HG03135 (cell line): ENCODE measurements around the gene VPS54.

Experiments used
- ATAC-seq: cut with Tn5 transposase; IDR thresholded peaks from one replicate; pipeline ENCODE4 v1.9.1; 2021; ENCODE audit warnings: mild to moderate bottlenecking, moderate library complexity; ENCODE audit not compliant: unreplicated experiment

Gene VPS54

DNA sequence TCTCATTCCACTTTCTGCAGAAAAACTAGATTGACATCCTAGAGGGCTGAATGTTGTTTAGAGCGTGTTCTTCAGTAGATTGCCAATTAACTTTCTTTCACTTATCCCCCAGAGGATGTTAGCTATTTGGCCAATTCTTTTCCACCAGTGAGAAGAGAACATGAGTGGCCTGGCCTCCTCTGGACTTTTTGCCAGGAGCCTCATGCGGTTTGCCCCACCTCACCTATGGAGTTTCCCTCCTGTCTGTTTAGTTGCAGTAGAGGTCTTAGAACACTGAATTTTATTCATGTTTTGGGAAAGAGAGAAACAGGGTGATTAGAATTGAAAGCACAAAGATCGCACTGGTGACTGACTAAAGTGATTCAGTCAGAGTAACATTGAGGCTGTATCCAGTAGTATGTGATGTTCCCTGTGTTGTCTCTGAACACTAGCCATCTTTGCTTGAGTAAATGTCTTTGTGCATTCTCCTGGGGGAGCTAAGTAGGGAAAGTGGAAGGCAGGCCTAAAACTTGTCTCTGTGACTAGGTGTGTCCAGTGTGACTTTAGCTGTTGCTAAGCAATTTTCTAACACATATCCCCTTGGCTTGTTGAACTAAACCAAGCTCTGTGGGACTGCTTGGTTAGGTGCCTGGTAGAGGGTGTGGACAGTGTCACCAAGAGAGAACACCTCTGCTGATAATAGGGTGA lies 143.5 kb downstream of the VPS54 start:
- no peak for ATAC-seq

DNA sequence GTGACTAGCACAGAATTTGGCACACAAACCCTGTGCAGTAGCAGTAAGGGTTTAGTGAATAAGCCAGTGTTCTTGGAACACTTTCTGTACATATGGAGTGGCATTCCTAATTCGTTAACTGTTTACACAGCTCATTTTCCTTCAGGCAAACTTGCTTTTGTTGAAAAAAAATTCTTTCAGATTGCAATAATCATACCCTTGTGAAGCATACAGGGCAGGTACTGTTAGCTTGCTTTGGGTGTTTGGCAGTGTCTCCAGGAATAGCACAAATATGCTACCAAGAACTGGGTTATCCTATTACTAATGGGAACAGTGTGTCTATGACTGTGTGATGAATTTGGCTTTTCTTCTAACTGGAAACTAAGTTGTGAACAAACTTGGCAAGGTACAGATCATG lies 144.1 kb downstream of the VPS54 start:
- no peak for ATAC-seq

DNA sequence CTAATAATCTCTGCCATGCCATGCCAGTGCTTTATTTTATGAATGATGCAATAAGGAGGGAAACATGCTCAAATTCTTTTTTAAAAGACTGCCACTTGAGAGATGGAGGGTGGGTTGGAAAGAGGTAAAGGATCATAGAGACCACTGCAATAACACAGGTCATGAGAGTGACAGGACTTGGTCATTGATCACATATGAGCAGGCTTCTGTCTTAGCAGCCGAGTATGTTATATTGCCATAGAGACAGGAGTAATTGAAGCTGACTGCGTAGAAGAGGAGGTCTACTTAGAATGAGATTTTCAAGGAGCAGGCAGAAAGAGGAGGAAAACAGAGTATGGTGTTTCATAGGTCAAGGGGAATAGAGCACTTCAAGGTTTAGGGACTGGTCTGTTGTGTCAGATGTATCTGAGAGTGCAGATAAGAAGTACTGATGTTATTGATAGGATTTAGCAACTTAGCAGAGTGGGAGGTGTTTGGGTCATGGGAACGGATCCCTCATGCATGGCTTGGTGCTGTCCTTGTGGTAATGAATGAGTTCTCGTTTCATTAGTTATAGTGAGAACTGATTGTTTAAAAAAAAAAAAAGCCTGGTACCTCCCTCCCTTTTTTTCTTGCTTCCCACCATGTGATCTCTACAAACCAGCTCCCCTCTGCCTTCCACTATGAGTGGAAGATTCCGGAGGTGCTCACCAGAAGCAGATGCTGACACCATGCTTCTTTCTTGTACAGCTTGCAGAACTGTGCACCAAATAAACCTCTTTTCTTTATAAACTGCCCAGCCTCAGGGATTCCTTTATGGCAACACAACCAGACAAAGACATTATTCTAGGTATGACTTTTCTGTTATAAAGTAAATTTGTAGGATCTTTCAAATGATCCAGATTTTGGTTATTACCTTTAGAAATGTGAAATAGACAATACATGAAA lies 144.8 kb downstream of the VPS54 start:
- ATAC-seq: no peak

DNA sequence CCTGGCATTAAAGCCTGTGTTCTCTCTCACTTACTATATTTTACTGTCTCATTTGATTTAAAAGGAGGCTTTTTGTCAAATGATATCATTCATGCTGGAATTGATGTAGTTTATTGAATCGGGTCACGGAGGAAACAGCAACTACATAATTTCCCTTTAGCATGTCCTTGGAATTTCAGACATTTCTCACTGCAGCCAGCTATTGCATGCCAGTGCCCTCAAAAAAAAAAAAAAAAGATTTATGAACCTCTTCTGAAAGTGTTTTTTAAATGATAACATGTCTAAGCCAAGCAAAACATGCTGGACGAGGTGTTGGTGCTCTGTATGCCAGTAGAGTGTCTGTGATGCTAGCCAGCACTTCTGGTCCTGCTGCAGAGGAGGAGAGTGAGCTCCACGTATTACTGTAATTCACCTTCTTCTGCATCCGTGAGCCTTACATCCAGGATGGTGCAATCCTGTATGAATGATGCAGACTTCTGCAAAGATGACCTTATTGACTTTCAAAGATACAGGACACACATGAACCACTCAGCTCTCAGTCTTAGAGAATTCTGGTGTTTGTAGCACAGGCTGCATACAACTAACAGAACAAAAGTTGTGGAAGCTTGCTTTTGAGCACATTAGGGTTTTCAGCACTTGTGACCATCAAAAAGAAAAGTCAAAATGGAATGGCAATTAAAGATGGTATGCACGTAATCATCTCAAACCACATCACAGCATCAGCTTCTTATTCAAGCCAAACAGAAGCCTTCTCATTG lies 146.5 kb downstream of the VPS54 start:
- ATAC-seq: no peak

DNA sequence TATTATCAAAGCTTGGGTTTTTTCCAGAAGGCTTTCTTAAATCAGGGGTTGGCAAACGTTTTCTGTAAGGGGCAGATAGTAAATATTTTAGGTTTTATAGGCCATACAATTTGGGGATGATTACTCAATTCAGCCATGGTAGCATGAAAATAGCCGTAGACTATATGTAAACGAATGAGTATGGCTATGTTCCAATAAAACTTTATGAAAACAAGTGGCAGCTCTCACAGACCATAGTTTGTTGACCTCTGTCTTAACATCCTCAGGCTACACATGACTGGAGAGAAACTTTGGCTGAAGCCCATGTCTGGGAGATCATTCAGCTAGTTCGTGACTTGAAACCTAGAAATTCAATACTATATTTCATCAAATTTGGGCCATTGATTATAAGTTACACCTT lies 147.4 kb downstream of the VPS54 start:
- ATAC-seq: no peak

DNA sequence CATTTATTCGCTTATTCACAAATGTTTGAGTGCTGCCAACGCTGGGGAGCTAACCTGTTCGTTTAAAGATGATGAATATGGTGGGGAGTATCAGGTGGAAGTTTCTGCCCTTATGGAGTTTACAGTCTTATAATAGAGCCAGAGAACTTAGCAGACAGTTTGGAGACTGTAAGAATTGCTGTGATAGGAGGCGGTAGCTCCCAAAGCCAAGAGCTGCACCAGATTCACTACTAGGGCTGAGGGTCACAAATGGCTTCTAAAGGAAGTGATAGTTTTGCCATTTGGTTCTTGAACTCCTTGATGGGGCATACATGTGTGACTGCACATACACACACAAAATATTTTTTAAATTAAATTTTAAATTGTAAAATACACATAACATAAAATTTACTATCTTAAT lies 148.5 kb downstream of the VPS54 start:
- no peak for ATAC-seq

DNA sequence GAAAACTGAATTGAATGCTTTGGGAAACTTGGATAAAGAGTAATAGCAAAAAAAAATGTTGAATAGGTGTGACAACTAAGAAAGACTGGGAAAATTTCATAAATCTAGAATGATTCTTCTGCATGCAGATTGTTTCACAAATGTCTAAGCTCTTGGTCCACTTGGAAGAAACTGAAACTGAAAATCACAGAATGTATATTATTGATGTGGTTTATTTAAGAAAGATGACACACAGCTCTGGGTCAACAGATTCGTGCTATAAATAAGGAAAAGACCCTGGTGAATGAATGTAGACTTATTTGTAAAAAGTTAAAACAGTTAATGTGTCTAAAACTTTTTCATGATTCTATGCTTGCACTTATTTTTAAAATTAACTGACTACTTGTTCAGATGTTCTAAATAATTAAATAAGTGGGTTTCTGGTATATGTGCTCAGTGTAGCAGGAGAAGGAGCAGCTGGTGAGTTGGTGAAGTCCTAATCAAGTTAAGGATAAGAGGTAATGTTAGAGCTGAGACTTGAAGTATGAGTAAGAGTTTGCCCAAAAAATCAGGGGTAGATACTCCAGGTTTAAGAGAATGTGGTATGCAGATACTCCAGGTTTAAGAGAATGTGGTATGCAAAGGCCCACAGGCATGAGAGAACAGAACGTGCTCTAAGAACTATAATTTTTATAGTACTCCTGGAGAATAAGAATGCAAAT lies 153.1 kb downstream of the VPS54 start:
- no peak for ATAC-seq

DNA sequence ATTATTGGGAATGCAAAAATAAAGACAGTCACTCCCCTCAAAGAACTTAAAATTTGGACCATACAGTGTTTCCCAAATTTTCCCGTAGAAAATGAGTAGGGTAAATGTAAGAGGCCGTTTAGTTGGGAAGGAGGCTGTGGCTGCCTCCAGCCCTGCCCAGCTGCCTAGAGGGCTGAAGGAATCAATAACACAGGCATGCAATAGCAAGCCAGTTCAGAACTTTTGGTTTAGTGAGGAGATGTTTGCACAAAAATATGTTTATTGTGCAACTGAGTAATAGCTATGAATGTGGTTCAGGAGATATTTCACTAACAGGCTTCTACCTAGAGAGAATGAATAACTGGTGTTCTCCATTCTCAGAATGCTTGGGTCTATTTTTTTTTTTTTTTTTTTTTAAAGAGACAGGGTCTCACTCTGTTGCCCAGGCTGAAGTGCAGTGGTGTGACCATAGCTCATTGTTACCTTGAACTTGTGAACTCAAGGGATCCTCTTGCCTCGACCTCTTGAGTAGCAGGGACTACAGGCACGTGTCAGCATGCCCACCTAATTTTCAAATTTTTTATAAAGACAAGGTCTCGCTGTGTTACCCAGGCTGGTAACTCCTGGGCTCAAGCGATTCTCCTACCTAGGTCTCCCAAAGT lies 153.9 kb downstream of the VPS54 start:
- ATAC-seq: no peak

DNA sequence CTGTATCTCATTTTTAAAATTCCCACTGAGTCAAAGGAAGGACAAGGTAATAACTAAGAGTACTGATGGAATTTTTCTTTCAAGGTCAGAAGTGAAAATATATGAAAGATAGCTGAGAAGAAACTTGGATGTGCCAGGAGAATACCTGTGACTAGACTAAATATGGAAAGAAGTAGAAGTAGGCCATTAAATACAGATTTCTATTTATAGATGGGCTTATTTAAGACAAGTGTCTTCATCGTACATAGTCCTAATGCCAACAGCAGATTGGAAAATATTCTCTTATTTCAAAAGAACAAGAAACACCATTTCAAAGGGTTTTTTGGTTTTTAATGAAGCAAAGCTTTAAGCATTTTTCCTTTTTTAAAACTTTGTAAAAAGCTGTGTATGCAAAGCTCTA lies 155.5 kb downstream of the VPS54 start:
- ATAC-seq: no peak

DNA sequence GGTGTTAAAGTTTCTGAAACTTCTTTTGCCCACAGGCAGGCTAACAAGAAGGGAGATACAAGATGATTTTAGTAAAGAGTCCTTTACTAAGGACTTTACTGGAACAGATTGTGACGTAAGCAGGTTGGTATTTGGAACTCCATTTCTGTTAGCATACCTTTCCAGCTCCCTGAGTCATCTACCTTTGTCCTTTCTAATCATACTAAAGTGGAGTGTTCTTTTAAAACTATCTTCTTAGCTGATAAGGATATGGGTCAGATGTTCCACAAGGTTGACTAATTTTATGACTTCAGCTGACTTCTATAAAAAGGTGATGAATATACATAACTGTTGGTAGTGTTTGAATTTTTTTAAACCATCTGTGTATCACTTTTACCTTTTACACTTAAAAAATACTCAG lies 156.4 kb downstream of the VPS54 start:
- no peak for ATAC-seq

DNA sequence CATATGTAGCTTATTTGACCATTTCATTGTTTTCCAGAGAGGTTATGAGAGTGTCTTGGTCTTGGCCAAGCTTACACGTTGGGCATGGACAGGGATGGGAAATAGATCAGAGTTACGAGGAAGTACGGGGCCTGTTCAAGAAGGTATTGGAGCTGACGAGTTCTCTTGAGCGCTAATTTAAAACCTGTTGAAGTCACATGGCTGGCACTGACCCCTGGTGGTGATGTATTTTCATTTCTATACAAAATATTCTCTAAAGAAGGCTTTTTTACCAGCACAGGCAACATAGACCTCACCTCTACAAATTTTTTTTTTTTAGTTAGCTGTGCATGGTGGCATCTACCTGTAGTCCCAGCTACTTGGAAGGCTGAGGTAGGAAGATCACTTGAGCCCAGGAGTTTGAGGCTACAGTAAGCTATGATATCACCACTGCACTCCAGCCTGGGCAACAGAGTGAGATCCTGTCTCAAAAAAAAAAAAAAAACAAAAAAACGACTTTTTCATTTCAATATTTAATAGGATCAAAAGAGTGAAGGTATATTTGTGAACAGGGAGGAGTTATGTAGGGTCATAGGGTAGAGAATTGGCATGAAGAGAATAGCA lies 157.9 kb downstream of the VPS54 start:
- no peak for ATAC-seq

DNA sequence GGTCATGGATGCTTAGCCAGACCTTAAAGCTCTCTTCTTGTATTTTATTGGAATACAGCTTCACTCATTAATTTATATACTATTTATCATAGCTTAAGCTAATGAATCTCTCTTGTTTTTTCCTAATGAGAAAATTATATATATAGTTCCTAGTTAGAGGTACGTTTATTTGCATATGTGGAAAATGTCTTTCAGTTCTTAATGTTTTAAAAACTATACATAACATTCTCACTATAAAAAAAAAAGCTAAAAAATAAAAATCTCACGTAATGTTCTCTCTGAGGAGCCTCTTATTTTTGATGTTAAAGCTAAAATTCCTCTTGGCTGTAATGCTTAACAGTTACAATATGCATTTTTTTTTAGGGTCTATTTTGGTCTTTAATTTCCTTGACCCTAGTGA lies 160.9 kb downstream of the VPS54 start:
- ATAC-seq: no peak

DNA sequence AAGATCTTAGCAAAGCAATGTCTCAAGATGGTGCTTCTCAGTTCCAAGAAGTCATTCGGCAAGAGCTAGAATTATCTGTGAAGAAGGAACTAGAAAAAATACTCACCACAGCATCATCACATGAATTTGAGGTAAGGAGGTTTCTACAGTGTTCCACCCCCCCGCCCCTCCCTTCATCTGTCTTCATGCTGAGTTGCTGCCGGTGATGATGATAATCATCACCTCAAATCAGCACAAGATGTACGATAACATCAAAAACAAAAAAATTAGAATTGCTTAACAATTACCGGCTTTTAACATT lies 163.0 kb downstream of the VPS54 start:
- ATAC-seq: no peak

DNA sequence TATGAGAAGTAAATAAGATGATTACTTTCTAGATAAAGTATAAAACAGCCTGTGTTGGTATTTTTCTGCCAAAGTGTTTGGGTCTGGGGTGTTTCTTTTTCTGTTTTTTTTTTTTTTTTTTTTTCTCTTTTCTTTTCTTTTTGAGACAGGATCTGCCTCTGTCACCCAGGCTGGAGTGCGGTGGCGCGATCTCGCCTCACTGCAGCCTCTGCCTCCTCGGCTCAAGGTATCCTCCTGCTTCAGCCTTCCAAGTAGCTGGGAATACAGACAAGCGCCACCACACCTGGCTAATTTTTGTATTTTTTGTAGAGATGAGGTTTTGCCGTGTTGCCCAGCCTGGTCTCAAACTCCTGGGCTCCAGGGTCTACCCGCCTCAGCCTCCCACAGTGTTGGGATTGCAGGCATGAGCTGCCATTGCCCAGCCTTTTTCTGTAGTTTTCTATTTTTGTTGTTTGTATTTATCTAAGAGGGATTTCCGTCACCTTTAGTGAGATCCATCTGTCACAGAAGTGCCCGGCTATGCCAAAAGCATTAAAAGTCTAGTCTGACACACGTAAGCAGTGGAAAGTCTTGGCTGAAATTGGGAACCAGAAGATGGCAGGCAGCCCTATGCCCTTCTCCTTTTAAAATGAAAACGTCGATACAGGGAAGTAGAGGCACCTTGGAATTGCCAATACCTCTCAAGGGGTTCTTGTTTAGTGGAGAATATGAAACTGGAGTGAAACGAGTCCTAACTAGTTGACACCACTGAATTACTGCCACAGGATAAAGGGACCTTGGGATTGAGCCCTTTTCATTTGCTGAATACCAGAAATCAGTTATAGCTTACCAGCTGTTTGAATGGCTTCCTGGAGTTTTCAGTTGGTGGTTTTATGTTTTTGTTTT lies 163.6 kb downstream of the VPS54 start:
- no peak for ATAC-seq

DNA sequence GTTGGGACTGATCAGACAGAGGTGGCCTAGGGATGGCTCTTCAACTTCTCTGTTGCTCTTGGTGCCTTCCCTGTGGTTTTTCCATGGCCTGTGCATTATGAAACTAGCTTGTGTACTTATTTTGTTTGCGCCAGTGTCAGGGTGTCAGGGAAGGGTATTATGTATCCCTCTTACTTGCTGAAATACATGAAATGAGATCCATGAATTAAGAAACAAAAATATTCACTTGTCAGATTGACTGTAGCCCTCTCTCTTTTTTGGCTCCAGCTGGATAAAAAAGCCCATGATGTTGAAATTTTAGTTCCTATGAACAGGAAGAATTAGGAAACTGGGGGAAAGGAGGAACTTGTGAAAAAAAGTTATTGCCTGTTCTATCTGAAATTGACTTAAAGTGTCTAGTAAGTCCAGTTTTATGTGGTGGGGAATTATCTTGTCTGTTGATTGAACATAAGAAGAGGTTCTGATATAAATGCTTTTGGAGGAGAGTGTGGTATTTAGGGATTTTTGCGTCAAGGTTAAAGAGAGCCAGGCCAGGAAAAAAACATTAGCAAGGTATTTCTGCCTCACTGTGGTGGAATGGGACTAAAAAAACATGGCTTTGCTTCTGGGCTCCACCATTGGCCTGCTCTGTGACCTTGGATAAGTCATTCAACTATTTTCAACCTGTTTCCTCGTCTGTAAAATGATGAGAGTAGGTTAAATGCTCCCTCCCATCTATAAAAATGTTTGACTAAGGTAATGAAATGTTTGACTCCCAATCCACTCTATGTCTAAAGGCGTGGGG lies 165.5 kb downstream of the VPS54 start:
- no peak for ATAC-seq

DNA sequence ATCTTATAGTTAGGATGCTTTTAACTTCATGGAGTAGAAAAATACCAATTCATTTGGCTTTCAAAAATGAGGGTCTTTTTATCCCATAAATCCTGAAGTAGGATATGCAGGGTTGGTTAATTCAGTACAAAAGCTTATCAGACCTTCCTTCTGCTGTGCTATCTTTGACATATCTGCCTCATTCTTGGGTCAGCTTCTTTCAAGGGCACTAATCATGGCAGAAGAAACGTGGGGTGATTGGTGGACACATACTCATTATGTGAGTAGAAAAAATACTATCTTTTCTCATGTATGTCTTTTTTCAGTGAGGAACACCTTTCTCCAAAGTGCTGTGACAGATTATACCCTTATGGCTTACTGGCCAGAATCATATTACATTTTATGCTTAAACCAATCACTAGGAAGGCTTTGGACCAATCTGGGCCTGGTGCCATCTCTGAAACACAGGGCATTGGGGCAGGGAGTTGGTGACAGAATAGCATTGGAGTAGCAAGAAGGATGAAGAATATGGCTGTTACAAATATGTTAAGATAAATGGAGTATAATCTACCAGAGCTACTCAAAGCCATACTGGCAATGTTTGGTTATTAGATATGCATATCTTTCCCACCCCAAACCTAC lies 167.4 kb downstream of the VPS54 start:
- ATAC-seq: no peak

DNA sequence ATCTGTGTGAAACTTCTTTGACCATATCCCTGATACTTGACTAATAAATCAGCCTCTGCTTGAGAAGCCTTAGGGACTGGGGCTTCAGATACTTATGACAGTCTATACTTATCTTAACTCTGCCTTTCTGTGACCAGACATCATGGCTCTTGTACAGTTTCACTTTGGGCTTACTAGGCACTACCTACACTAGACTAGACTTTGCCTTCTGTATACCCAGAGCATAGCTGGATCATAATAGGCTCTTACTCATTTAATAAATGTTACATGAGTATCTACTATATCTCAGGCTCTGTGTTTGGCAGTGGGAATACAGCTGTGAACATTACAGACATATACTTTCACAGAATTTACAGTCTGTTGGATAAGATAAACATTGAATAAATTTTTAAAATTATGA lies 168.6 kb downstream of the VPS54 start:
- ATAC-seq: no peak

DNA sequence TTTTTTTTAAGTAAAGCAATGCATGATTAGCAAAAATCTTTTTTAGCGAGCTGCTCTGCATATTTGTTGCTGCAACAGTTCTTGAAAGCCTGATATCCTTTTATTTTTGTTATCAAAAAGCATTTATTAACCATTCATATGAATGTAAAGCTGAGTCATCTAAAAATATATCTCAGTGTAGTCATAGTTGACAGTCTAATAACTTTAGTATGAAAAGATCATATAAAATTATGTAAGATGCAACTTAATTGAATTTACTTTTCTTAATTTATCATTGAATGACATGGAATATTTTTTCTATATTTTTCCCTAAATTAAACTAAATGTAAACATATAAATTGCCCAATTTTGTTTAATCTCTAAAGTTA lies 169.0 kb downstream of the VPS54 start:
- ATAC-seq: no peak
